H1 (cell line): Measurements from ENCODE around the gene CAPN15. TPM values are rescaled to one million over a fixed set of nuclear protein-coding genes. Genes with fewer than 3 reads are reported as not detected.

Experiments
- CTCF ChIA-PET: fragments of 300-600 bp; sonication (Branson Sonifier 250); formaldehyde crosslinking; loops from one replicate; lab custom pipeline; 2021; ENCODE audit not compliant: partially characterized antibody; lab: Charles Lee
- POLR2A ChIA-PET: fragments of 300-600 bp; sonication (Branson Sonifier 250); formaldehyde crosslinking; loops from one replicate; lab custom pipeline; 2021; ENCODE audit warnings: inconsistent platforms; ENCODE audit not compliant: partially characterized antibody; lab: Charles Lee
- DNase-seq, 2 experiments: peaks; one replicate each; pipeline versions ENCODE4 v3.0.0 to v3.0.0-alpha.2; 2010 to 2022; ENCODE audit warnings: low spot score in 2 of 2, low read depth in 1 of 2, mixed read lengths in 1 of 2
- FAIRE-seq: peaks from 2 replicates; lab custom pipeline; 2011; peaks lifted over from hg19 to GRCh38; lab: Jason Lieb, UNC
- H2AFZ ChIP-seq: 2 replicates; pipeline ENCODE4 v1.8.1; 2012; ENCODE audit warnings: low read length, inconsistent platforms
- H2AK5ac ChIP-seq: 2 replicates; pipeline ENCODE4 v1.6.1; 2013; ENCODE audit warnings: low read depth, low read length
- H2BK120ac ChIP-seq: replicated peaks from 2 replicates; pipeline ENCODE3; 2013; ENCODE audit warnings: low read depth, low read length, inconsistent platforms
- H2BK12ac ChIP-seq: 2 replicates; pipeline ENCODE4 v1.6.1; 2013; ENCODE audit warnings: low read depth, low read length
- H2BK15ac ChIP-seq: 2 replicates; pipeline ENCODE4 v1.6.1; 2013; ENCODE audit warnings: low read length
- H2BK20ac ChIP-seq: 2 replicates; pipeline ENCODE4 v1.6.1; 2013; ENCODE audit warnings: low read length
- H2BK5ac ChIP-seq: 2 replicates; pipeline ENCODE4 v1.6.1; 2013; ENCODE audit warnings: low read depth, low read length
- H3K14ac ChIP-seq: 2 replicates; pipeline ENCODE4 v1.6.1; 2013; ENCODE audit warnings: inconsistent platforms; ENCODE audit not compliant: insufficient read length
- H3K18ac ChIP-seq: 2 replicates; pipeline ENCODE4 v1.6.1; 2013; ENCODE audit warnings: low read length; ENCODE audit errors: extremely low read depth
- H3K23ac ChIP-seq: 2 replicates; pipeline ENCODE4 v1.6.1; 2013; ENCODE audit warnings: inconsistent platforms; ENCODE audit not compliant: insufficient read length
- H3K23me2 ChIP-seq: 2 replicates; pipeline ENCODE4 v1.6.1; 2013; ENCODE audit warnings: low read depth, low read length
- H3K27ac ChIP-seq: 2 replicates; pipeline ENCODE4 v1.6.1; 2011; ENCODE audit warnings: low read depth, low read length, inconsistent platforms
- H3K27me3 ChIP-seq, 4 experiments: replicated peaks in 1 of 4; 1 replicate in 1 of 4; 2 replicates in 3 of 4; pipeline versions ENCODE4 v1.6.1 to v1.8.1; 2011 to 2013; ENCODE audit warnings: low read length in 3 of 4, mild to moderate bottlenecking in 3 of 4, inconsistent platforms in 2 of 4, mixed read lengths in 2 of 4, moderate library complexity in 1 of 4; ENCODE audit not compliant: control insufficient read depth in 3 of 4, insufficient read depth in 3 of 4; ENCODE audit errors: extremely low read depth in 1 of 4
- H3K36me3 ChIP-seq, 4 experiments: 2 replicates each; pipeline versions ENCODE4 v1.6.1 to v1.8.1; 2011 to 2013; ENCODE audit warnings: mild to moderate bottlenecking in 4 of 4, low read length in 3 of 4, moderate library complexity in 2 of 4, control low read depth in 1 of 4, inconsistent platforms in 1 of 4; ENCODE audit not compliant: insufficient read depth in 4 of 4, control insufficient read depth in 2 of 4
- H3K4ac ChIP-seq: replicated peaks from 2 replicates; pipeline ENCODE3; 2013; ENCODE audit warnings: low read length, low read depth, mixed read lengths, inconsistent platforms; ENCODE audit not compliant: insufficient read length
- H3K4me1 ChIP-seq, 4 experiments: replicated peaks in 1 of 4; 1 replicate in 1 of 4; 2 replicates in 3 of 4; pipeline versions ENCODE4 v1.6.1 to v1.8.1; 2011 to 2013; ENCODE audit warnings: low read length in 3 of 4, inconsistent platforms in 2 of 4, mixed read lengths in 1 of 4; ENCODE audit not compliant: insufficient read depth in 4 of 4, control insufficient read depth in 3 of 4
- H3K4me2 ChIP-seq, 2 experiments: 2 replicates each; pipeline versions ENCODE4 v1.6.1 to v1.8.1; 2011 to 2013; ENCODE audit warnings: low read depth in 2 of 2, low read length in 2 of 2, control low read depth in 1 of 2, inconsistent platforms in 1 of 2, mild to moderate bottlenecking in 1 of 2; ENCODE audit not compliant: insufficient read depth in 1 of 2
- H3K4me3 ChIP-seq, 4 experiments: fragments of 200-600, 300-600 bp in 1 of 4; sonication (generic), shearing (Covaris generic), sonication (Bioruptor Twin) in 1 of 4; 2 replicates each; pipeline versions ENCODE4 v1.5.1 to v1.8.1; 2011 to 2016; ENCODE audit warnings: low read length in 4 of 4, low read depth in 3 of 4, control low read depth in 2 of 4, inconsistent platforms in 2 of 4, mild to moderate bottlenecking in 2 of 4, mixed read lengths in 1 of 4, moderate library complexity in 1 of 4; ENCODE audit not compliant: insufficient read depth in 2 of 4; ENCODE audit errors: extremely low read depth in 1 of 4
- H3K56ac ChIP-seq: replicated peaks from 2 replicates; pipeline ENCODE3; 2013; ENCODE audit warnings: low read depth, mild to moderate bottlenecking, mixed read lengths, low read length, inconsistent platforms; ENCODE audit not compliant: insufficient read length
- H3K79me1 ChIP-seq: 2 replicates; pipeline ENCODE4 v1.6.1; 2013; ENCODE audit warnings: low read depth, low read length, control low read depth
- H3K79me2 ChIP-seq, 2 experiments: 2 replicates each; pipeline versions ENCODE4 v1.6.1 to v1.8.1; 2012 to 2013; ENCODE audit warnings: low read length in 2 of 2, mild to moderate bottlenecking in 2 of 2, inconsistent platforms in 1 of 2; ENCODE audit not compliant: insufficient read depth in 2 of 2, control insufficient read depth in 1 of 2
- H3K9ac ChIP-seq, 4 experiments: replicated peaks in 1 of 4; 1 replicate in 1 of 4; 2 replicates in 3 of 4; pipeline versions ENCODE4 v1.6.1 to v1.8.1; 2011 to 2013; ENCODE audit warnings: low read depth in 3 of 4, low read length in 3 of 4, control low read depth in 2 of 4, mild to moderate bottlenecking in 2 of 4, moderate library complexity in 2 of 4, inconsistent platforms in 1 of 4; ENCODE audit errors: extremely low read depth in 1 of 4
- H3K9me3 ChIP-seq, 2 experiments: 2 replicates each; pipeline versions ENCODE4 v1.6.1 to v1.8.1; 2012 to 2013; ENCODE audit warnings: mild to moderate bottlenecking in 2 of 2, moderate library complexity in 2 of 2, control low read depth in 1 of 2, inconsistent platforms in 1 of 2, low read depth in 1 of 2, low read length in 1 of 2, mixed read lengths in 1 of 2; ENCODE audit not compliant: insufficient read depth in 2 of 2
- H4K20me1 ChIP-seq, 2 experiments: replicated peaks in 1 of 2; 2 replicates each; pipeline versions ENCODE3 to v1.8.1; 2011 to 2013; ENCODE audit warnings: inconsistent platforms in 2 of 2, low read length in 2 of 2, mild to moderate bottlenecking in 1 of 2; ENCODE audit not compliant: insufficient read depth in 2 of 2, control insufficient read depth in 1 of 2
- H4K5ac ChIP-seq: 2 replicates; pipeline ENCODE4 v1.6.1; 2013; ENCODE audit warnings: low read length, low read depth, mixed read lengths, inconsistent platforms; ENCODE audit not compliant: insufficient read length
- H4K8ac ChIP-seq: 2 replicates; pipeline ENCODE4 v1.8.0; 2013; ENCODE audit warnings: mild to moderate bottlenecking, moderate library complexity, low read length, inconsistent platforms; ENCODE audit not compliant: insufficient read depth; ENCODE audit errors: extremely low read depth
- H4K91ac ChIP-seq: replicated peaks from 2 replicates; pipeline ENCODE3; 2013; ENCODE audit warnings: low read length, mixed read lengths, inconsistent platforms; ENCODE audit not compliant: insufficient read length
- CTCF ChIP-seq, 3 experiments: IDR thresholded peaks; 1 replicate in 2 of 3; 2 replicates in 1 of 3; pipeline versions ENCODE4 v1.5.1 to v1.6.1; 2011; ENCODE audit warnings: low read length in 3 of 3, mild to moderate bottlenecking in 3 of 3, inconsistent platforms in 2 of 3, low read depth in 1 of 3, moderate library complexity in 1 of 3; ENCODE audit not compliant: insufficient read depth in 1 of 3; ENCODE audit errors: control extremely low read depth in 1 of 3
- WGBS, 2 experiments: shearing (Covaris generic) in 1 of 2; methylation state at CpG; one replicate each; pipeline versions ENCODE4 v1.1.6 to v1.1.7; 2013 to 2015; ENCODE audit warnings: low lambda C conversion rate in 2 of 2, mixed read lengths in 2 of 2, inconsistent platforms in 1 of 2, low coverage in 1 of 2, missing lambda C conversion rate in 1 of 2; ENCODE audit not compliant: insufficient replicate concordance in 2 of 2, insufficient coverage in 1 of 2, insufficient read length in 1 of 2; ENCODE audit errors: extremely low coverage in 1 of 2, missing lambda C conversion rate in 1 of 2; 5-methylcytosine and 5-hydroxymethylcytosine counted together
- polyA plus RNA-seq, 7 experiments: library from polyadenylated mRNA; depleted of rRNA in 3 of 7; stranded (reverse) in 5 of 7; unstranded in 2 of 7; fragments of >200 nt in 5 of 7; fragments of 200-250 nt in 2 of 7; gene quantifications; 1 replicate in 5 of 7; 2 replicates in 1 of 7; 4 replicates in 1 of 7; pipeline versions ENCODE4 v1.2.1 to v1.2.3, GENCODE V29; 2011 to 2013; ENCODE audit warnings: missing spikeins in 2 of 7, mixed read lengths in 2 of 7
- total RNA-seq: library from RNA; stranded (reverse); fragmentation: NEBNext Ultra II Directional; extraction: Animal tissue kit (Norgen Biotek cat#: 25700); gene quantifications from 2 replicates; pipeline ENCODE4 v1.2.1, GENCODE V29; 2021

The CAPN15 gene
- total and polyA plus RNA-seq, 2 of the 8 experiments (the other 6 are each of a cell fraction or from before 2014, with no cell fraction given): 38.9 to 76.9 TPM

GRCh38 chr16:495127-495748, 32.3 kb upstream of the CAPN15 start:
- Histone ChIP-seq H3K27ac (no peak overlapping the region), H3K4me1 (peaks cover 6 to 9% (median 7%) of the 10 kb centered on the region in 4 experiments), H2BK12ac (no peak overlapping the region), H4K5ac (peak overlapping the region; percentile 5), H3K27me3 (no peaks in the 10 kb centered on the region), H2BK20ac (no peak overlapping the region), H2BK120ac (no peak overlapping the region), H3K18ac (no peak overlapping the region), H4K91ac (no peak overlapping the region), H4K8ac (no peak overlapping the region), H3K79me2 (no peaks in the 10 kb centered on the region), H3K23ac (no peak overlapping the region), H3K14ac (no peak overlapping the region), H3K4me2 (no peak overlapping the region), H3K4ac (no peak overlapping the region), H2BK5ac (no peak overlapping the region; the same call in 1 of the 2 replicates), H3K56ac (no peak overlapping the region), H3K36me3 (no peaks in the 10 kb centered on the region), H3K79me1 (no peaks in the 10 kb centered on the region), H3K9me3 (no peaks in the 10 kb centered on the region), H3K9ac (no peak overlapping the region), H2AK5ac (no peak overlapping the region), H4K20me1 (peaks cover 0 to 3% of the 10 kb centered on the region in 2 experiments), H2AFZ (no peak overlapping the region), H3K23me2 (no peaks in the 10 kb centered on the region), H2BK15ac (no peak overlapping the region), H3K4me3 (no peak overlapping the region)
- DNase-seq (peak; percentile 41 to 80), FAIRE-seq (no peak)
- ChIA-PET POLR2A (interaction anchor here (0.7 to 1.1 kb wide), 4 partner anchors 27 to 111 kb away, joined by 3 read pairs; no protein-coding TSS in a partner anchor), CTCF (interaction anchor here (0.7 to 2.6 kb wide), 23 partner anchors 9 to 191 kb away, joined by 3 to 24 read pairs (median 4); partner anchors contain the start of gene RAB11FIP3)
- 75% methylated on average over 11 of the region's 11 CpGs; no CpG with 5 or more reads in 1 of the 2 experiments for WGBS, 2 experiments
- peak; percentile 70 to 78 (median 74) for TF ChIP-seq CTCF (IDR thresholded peaks at IDR 0.05; ENCODE audit: control extremely low read depth in 1 of 3, insufficient read depth in 1 of 3, low read depth in 1 of 3, low read length in 3 of 3)
